HL-60 (cell line): ENCODE data around the gene MALRD1.

Source experiments
- POLR2AphosphoS5 ChIP-seq: IDR thresholded peaks from 2 replicates; pipeline ENCODE4 v1.6.1; 2012; ENCODE audit warnings: low read depth
- TF ChIP-seq, protein P1 (sequence below): IDR thresholded peaks from one replicate; pipeline ENCODE4 v1.5.1; 2011; ENCODE audit warnings: low read length, control low read depth, inconsistent platforms; ENCODE audit not compliant: insufficient read depth

DNA sequence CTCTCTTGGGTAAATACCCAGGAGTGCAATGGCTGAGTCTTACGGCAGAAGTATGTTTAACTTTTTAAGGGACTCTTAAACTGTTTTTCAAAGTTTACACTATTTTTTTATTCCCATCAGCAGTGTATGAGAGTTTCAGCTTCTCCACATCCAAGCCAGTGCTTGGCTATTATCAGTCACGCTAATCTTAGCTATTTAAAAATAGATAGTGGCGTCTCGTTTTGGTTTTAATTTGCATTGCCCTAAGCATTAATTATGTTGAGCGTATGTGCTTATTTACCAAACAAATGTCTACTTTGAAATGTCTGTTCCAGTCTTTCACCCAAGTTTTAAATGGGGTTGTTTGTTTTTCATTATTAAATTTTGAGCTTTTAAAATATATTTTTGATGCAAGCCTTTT lies 164.0 kb downstream of the MALRD1 start:
- no peak for TF ChIP-seq POLR2AphosphoS5
- TF ChIP-seq, protein P1, sequence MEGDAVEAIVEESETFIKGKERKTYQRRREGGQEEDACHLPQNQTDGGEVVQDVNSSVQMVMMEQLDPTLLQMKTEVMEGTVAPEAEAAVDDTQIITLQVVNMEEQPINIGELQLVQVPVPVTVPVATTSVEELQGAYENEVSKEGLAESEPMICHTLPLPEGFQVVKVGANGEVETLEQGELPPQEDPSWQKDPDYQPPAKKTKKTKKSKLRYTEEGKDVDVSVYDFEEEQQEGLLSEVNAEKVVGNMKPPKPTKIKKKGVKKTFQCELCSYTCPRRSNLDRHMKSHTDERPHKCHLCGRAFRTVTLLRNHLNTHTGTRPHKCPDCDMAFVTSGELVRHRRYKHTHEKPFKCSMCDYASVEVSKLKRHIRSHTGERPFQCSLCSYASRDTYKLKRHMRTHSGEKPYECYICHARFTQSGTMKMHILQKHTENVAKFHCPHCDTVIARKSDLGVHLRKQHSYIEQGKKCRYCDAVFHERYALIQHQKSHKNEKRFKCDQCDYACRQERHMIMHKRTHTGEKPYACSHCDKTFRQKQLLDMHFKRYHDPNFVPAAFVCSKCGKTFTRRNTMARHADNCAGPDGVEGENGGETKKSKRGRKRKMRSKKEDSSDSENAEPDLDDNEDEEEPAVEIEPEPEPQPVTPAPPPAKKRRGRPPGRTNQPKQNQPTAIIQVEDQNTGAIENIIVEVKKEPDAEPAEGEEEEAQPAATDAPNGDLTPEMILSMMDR: no peak
